ENCODE results near the gene PHLDB2.

PHLDB2 gene

DNA sequence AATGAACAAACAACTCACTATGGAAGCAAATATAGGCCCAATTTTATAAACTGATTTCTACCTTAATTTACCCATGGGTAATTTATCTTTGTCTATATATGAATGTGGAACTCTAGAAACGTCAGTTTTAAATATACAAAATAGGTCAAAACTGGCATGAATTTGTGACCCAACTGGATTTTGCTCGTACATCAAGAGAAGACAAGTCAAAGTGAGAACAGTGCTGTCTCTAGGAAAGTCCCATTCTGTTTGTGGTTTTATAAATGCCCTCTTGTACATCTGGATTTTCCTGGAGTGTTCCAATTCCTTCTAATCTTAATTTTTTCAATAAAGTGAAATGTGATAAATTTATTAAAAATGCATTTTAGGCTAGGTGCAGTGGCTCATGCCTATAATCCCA is 69.5 kb downstream of the PHLDB2 start:
- no peaks in the 10 kb centered on the region for H3K9me3 ChIP-seq (ENCODE audit: control insufficient read depth, low read depth, low read length)
- H3K27ac ChIP-seq (ENCODE audit: low read length) = no peak overlapping the region
- peaks cover 4% of the 10 kb centered on the region for H3K36me3 ChIP-seq (ENCODE audit: control insufficient read depth, low read depth, low read length)
- no peak overlapping the region for H3K9ac ChIP-seq (ENCODE audit: low read length)
- no peak overlapping the region for H3K4me3 ChIP-seq (ENCODE audit: low read length)
- H3K27me3 ChIP-seq (ENCODE audit: control insufficient read depth, insufficient read depth, low read length) = no peaks in the 10 kb centered on the region
- H3K4me1 ChIP-seq (ENCODE audit: control insufficient read depth, low read depth, low read length) = peaks cover 3% of the 10 kb centered on the region

DNA sequence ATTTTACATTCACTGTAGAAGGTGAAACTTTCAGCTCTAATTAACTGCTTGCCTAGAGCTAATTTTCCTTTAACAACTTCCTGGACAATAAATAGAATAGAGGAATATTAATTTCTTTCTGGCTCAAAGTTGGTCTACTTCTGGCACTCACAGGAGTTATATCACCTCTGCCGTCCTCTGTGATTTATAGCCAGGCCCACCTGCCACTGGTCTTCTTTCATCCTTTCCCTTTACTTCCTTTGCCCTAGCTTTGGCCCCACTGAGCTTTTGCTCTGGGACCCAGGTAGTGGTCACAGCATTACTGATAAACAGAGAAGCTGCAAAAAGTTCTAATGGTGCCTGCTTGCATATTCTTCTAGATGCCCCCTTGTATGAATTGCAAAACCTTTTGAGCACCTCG is 70.4 kb downstream of the PHLDB2 start:
- no peak overlapping the region for H3K27ac ChIP-seq (ENCODE audit: low read length)
- H3K4me1 ChIP-seq (ENCODE audit: control insufficient read depth, low read depth, low read length) = peaks cover 3% of the 10 kb centered on the region
- no peak overlapping the region for H3K4me3 ChIP-seq (ENCODE audit: low read length)
- H3K27me3 ChIP-seq (ENCODE audit: control insufficient read depth, insufficient read depth, low read length) = no peaks in the 10 kb centered on the region
- H3K36me3 ChIP-seq (ENCODE audit: control insufficient read depth, low read depth, low read length) = peaks cover under 1% of the 10 kb centered on the region
- H3K9ac ChIP-seq (ENCODE audit: low read length) = no peak overlapping the region
- H3K9me3 ChIP-seq (ENCODE audit: control insufficient read depth, low read depth, low read length) = no peaks in the 10 kb centered on the region

DNA sequence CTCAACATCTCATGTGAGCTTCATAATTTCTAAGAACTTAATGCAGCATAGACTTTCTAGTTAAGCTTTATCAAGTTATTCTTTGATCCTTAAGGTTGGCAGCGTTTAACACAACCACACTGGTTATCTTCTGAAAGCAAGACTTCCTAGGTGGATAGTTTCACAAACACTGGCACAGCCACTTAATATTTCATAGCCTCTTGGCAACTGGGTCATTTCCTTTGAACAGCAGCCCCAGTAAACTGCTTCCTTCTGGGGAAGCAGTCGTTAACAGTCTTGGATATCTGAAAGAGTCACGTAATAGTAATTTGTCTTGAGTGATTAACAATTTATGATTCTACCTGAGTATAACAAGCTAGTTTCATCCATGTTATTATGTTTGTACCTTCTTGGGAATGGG is 73.9 kb downstream of the PHLDB2 start:
- Histone ChIP-seq H3K4me3 (ENCODE audit: low read length) (no peak overlapping the region), H3K4me1 (ENCODE audit: control insufficient read depth, low read depth, low read length) (no peaks in the 10 kb centered on the region), H3K9me3 (ENCODE audit: control insufficient read depth, low read depth, low read length) (no peaks in the 10 kb centered on the region), H3K9ac (ENCODE audit: low read length) (no peak overlapping the region), H3K27me3 (ENCODE audit: control insufficient read depth, insufficient read depth, low read length) (no peaks in the 10 kb centered on the region), H3K36me3 (ENCODE audit: control insufficient read depth, low read depth, low read length) (peaks cover 5% of the 10 kb centered on the region), H3K27ac (ENCODE audit: low read length) (no peak overlapping the region)

DNA sequence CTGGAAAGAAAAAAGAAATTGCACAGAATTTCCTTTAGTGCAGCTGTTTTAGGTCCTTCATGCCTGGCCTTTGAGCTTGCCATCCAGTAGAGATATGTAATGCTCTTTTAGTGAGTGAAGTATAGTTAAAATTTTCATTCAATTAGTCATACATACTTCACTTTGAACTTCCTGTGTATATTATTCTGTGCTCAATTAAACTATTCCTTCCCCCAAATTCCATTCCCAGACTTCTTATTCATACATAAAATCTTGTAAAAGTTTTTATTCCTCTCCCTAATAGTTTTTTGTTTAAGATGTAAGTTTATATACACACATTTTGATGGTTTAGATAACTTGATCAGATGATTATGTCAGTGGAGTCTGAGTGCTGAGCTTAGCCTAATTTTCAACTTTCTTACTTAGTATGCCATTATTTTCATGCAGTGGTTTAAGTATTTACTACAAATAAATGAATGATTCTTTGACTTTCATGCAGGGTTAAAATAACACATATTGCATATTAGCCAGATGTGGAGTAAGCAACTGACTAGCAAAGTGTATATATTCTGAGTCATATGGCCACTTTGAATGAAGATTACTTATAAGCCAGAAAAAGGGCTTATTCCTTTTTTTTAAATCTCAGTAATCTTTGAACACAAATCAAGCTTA is 77.3 kb downstream of the PHLDB2 start:
- H3K27ac ChIP-seq (ENCODE audit: low read length) = no peak overlapping the region
- no peak overlapping the region for H3K4me3 ChIP-seq (ENCODE audit: low read length)
- peaks cover 24% of the 10 kb centered on the region for H3K36me3 ChIP-seq (ENCODE audit: control insufficient read depth, low read depth, low read length)
- no peaks in the 10 kb centered on the region for H3K4me1 ChIP-seq (ENCODE audit: control insufficient read depth, low read depth, low read length)
- H3K27me3 ChIP-seq (ENCODE audit: control insufficient read depth, insufficient read depth, low read length) = no peaks in the 10 kb centered on the region
- no peak overlapping the region for H3K9ac ChIP-seq (ENCODE audit: low read length)
- H3K9me3 ChIP-seq (ENCODE audit: control insufficient read depth, low read depth, low read length) = no peaks in the 10 kb centered on the region

DNA sequence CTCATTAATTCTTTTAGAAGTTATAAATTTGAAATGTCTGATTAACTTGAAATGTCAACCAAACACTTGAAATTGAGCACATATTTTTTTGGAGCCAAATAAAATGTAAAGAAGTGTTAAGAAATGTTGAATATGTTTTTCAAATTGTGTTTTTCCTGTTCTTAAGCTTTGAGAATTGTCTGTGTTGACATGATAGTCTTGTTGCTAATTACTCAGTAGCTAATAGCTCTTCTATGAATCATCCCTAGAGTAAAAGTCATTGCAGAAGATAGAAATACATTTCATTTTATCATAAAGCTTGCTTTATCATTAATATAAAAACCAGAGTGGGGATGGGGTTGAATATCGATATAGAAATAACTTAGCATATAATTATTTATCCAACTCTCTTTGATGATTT is 77.9 kb downstream of the PHLDB2 start:
- no peak overlapping the region for H3K9ac ChIP-seq (ENCODE audit: low read length)
- no peak overlapping the region for H3K27ac ChIP-seq (ENCODE audit: low read length)
- H3K36me3 ChIP-seq (ENCODE audit: control insufficient read depth, low read depth, low read length) = peaks cover 25% of the 10 kb centered on the region
- no peaks in the 10 kb centered on the region for H3K9me3 ChIP-seq (ENCODE audit: control insufficient read depth, low read depth, low read length)
- no peaks in the 10 kb centered on the region for H3K4me1 ChIP-seq (ENCODE audit: control insufficient read depth, low read depth, low read length)
- H3K27me3 ChIP-seq (ENCODE audit: control insufficient read depth, insufficient read depth, low read length) = no peaks in the 10 kb centered on the region
- no peak overlapping the region for H3K4me3 ChIP-seq (ENCODE audit: low read length)

DNA sequence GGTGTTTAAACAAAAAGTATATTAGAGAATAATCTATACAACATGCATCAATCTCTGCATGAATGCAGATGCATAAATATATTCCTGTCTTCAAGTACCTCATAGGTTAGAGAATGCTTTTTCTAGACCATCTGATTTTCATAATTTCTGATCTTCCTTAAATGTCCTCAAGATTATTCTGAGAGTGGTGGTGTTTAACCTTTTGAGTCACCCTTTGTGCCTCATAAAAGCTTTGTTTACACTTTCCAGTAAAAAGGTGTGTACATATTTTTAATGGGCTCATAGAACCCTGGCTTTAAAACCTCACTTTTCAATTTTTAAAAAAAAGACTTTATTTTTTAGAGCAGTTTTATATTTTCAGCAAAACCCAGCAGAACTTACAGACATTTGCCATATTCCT is 78.8 kb downstream of the PHLDB2 start:
- no peak overlapping the region for H3K4me3 ChIP-seq (ENCODE audit: low read length)
- H3K9ac ChIP-seq (ENCODE audit: low read length) = no peak overlapping the region
- H3K4me1 ChIP-seq (ENCODE audit: control insufficient read depth, low read depth, low read length) = no peaks in the 10 kb centered on the region
- H3K27ac ChIP-seq (ENCODE audit: low read length) = no peak overlapping the region
- peaks cover 28% of the 10 kb centered on the region for H3K36me3 ChIP-seq (ENCODE audit: control insufficient read depth, low read depth, low read length)
- H3K9me3 ChIP-seq (ENCODE audit: control insufficient read depth, low read depth, low read length) = no peaks in the 10 kb centered on the region
- no peaks in the 10 kb centered on the region for H3K27me3 ChIP-seq (ENCODE audit: control insufficient read depth, insufficient read depth, low read length)

DNA sequence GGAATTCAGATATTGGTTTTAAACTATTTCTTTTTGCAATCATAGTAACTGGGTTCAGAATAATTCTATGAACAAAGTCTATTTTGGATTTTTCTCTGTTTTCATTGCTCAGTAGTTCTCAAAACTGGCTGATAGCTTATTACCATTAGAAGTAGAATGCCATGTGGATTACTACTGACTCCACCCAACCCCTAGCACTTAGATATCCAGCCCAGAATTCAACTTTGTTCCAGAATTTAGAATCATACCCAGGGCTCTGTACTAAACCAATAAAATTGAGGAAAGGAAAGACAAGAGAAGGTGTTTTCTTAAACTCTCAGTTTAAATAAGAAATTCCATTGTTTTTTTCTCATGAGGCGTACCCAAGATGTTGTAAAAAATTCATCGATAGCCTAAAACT is 80.8 kb downstream of the PHLDB2 start:
- Histone ChIP-seq H3K9ac (ENCODE audit: low read length) (no peak overlapping the region), H3K4me3 (ENCODE audit: low read length) (no peak overlapping the region), H3K36me3 (ENCODE audit: control insufficient read depth, low read depth, low read length) (peaks cover 25% of the 10 kb centered on the region), H3K9me3 (ENCODE audit: control insufficient read depth, low read depth, low read length) (no peaks in the 10 kb centered on the region), H3K27ac (ENCODE audit: low read length) (no peak overlapping the region), H3K4me1 (ENCODE audit: control insufficient read depth, low read depth, low read length) (no peaks in the 10 kb centered on the region), H3K27me3 (ENCODE audit: control insufficient read depth, insufficient read depth, low read length) (no peaks in the 10 kb centered on the region)

DNA sequence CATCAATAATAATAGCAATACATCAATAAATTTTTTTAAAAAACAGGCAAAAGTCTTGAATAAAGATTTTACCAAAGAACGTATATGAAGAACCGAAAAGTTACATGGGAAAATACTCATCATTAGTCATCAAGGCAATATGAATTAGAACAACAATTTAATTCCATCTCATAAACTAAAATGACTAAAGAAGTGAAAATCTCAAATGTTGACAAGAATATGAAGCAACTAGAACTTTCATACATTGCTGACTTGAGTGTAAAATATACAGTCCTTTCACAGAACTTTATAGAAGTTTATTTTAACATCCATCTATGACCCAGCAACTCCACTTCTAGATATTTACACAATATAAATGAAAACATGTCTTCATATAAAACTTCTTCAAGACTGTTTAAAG is 84.5 kb downstream of the PHLDB2 start:
- Histone ChIP-seq H3K9ac (ENCODE audit: low read length) (no peak overlapping the region), H3K36me3 (ENCODE audit: control insufficient read depth, low read depth, low read length) (peaks cover 23% of the 10 kb centered on the region), H3K9me3 (ENCODE audit: control insufficient read depth, low read depth, low read length) (no peaks in the 10 kb centered on the region), H3K4me3 (ENCODE audit: low read length) (no peak overlapping the region), H3K27ac (ENCODE audit: low read length) (no peak overlapping the region), H3K4me1 (ENCODE audit: control insufficient read depth, low read depth, low read length) (no peaks in the 10 kb centered on the region), H3K27me3 (ENCODE audit: control insufficient read depth, insufficient read depth, low read length) (no peaks in the 10 kb centered on the region)

DNA sequence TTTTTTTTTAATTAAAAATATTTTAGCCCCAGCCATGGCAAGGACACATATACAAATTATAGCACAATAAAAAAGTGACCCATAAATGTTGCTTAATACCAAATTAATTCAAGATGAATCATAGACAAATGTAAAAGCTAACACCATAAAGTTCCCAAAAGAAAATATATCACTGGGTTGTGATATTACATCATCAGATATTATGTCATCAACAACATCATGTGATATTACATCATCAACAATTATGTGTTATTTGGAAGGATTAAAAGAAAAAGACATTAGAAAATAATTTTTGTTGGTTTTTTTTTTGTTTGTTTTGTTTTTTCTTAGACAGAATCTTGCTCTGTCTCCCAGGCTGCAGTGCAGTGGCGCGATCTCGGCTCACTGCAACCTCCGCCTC is 85.3 kb downstream of the PHLDB2 start:
- H3K27me3 ChIP-seq (ENCODE audit: control insufficient read depth, insufficient read depth, low read length) = no peaks in the 10 kb centered on the region
- no peak overlapping the region for H3K9ac ChIP-seq (ENCODE audit: low read length)
- H3K4me1 ChIP-seq (ENCODE audit: control insufficient read depth, low read depth, low read length) = no peaks in the 10 kb centered on the region
- H3K27ac ChIP-seq (ENCODE audit: low read length) = no peak overlapping the region
- no peaks in the 10 kb centered on the region for H3K9me3 ChIP-seq (ENCODE audit: control insufficient read depth, low read depth, low read length)
- peaks cover 23% of the 10 kb centered on the region for H3K36me3 ChIP-seq (ENCODE audit: control insufficient read depth, low read depth, low read length)
- H3K4me3 ChIP-seq (ENCODE audit: low read length) = no peak overlapping the region

DNA sequence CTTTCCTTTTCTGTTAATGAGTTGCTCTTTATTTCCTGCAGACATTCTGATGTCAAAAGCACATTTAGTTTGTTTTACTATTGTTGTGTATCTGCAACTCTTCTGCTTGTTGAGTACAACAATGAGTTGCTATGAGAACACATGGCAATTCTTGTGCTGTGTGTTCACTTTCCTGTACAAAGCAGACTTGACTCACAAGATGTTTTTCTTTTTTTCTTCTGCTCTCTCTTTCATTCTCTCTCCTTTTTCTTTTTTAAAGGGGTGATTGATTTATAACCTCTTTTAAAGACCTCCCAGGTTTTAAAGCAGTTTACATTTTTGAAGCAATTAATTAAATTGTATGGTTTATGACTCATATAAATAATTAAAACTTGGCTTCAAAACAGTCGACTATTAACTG is 88.2 kb downstream of the PHLDB2 start:
- H3K4me3 ChIP-seq (ENCODE audit: low read length) = no peak overlapping the region
- H3K9me3 ChIP-seq (ENCODE audit: control insufficient read depth, low read depth, low read length) = no peaks in the 10 kb centered on the region
- H3K9ac ChIP-seq (ENCODE audit: low read length) = no peak overlapping the region
- no peak overlapping the region for H3K27ac ChIP-seq (ENCODE audit: low read length)
- H3K27me3 ChIP-seq (ENCODE audit: control insufficient read depth, insufficient read depth, low read length) = no peaks in the 10 kb centered on the region
- peaks cover 3% of the 10 kb centered on the region for H3K36me3 ChIP-seq (ENCODE audit: control insufficient read depth, low read depth, low read length)
- no peaks in the 10 kb centered on the region for H3K4me1 ChIP-seq (ENCODE audit: control insufficient read depth, low read depth, low read length)

DNA sequence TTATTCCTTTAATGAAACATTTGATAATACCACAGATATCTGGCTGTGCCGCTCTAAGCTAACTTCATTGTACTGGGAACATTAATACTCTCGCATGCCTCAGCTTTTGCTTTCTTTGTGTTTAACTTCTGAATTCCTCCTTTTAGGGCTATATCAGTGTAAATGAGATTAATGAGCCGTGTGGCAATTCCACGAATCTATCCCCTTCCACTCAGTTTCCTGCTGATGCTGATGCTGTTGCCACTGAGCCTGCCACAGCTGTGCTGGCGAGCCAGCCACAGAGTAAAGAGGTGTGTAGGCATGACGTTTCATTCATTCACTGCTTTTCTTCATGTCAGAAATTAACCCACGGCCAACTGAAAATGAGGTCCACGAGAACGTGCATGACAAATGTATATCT is 89.7 kb downstream of the PHLDB2 start:
- H3K27ac ChIP-seq (ENCODE audit: low read length) = no peak overlapping the region
- no peak overlapping the region for H3K9ac ChIP-seq (ENCODE audit: low read length)
- no peaks in the 10 kb centered on the region for H3K36me3 ChIP-seq (ENCODE audit: control insufficient read depth, low read depth, low read length)
- peaks cover 8% of the 10 kb centered on the region for H3K4me1 ChIP-seq (ENCODE audit: control insufficient read depth, low read depth, low read length)
- H3K9me3 ChIP-seq (ENCODE audit: control insufficient read depth, low read depth, low read length) = no peaks in the 10 kb centered on the region
- H3K27me3 ChIP-seq (ENCODE audit: control insufficient read depth, insufficient read depth, low read length) = no peaks in the 10 kb centered on the region
- H3K4me3 ChIP-seq (ENCODE audit: low read length) = no peak overlapping the region

DNA sequence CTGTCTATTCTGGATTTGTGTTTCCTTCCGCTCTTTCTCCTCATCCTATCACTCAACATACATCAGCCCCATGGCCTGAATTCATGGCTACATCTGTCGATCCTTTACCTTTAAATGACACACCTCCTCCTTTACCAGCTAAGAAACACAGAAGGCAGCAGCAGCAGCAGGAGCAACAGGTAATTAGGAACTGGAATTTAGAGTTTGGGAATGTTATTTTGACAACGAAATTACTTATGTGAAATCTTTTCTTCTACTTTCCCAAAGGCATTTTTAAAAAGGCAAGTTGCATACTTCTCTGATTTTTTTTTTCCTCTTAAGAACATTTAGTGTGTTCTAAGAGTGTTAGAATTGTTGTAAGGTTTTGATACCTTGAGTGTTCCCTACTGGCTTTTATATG is 90.6 kb downstream of the PHLDB2 start:
- Histone ChIP-seq H3K36me3 (ENCODE audit: control insufficient read depth, low read depth, low read length) (no peaks in the 10 kb centered on the region), H3K27ac (ENCODE audit: low read length) (no peak overlapping the region), H3K9me3 (ENCODE audit: control insufficient read depth, low read depth, low read length) (no peaks in the 10 kb centered on the region), H3K4me1 (ENCODE audit: control insufficient read depth, low read depth, low read length) (peaks cover 18% of the 10 kb centered on the region), H3K27me3 (ENCODE audit: control insufficient read depth, insufficient read depth, low read length) (no peaks in the 10 kb centered on the region), H3K4me3 (ENCODE audit: low read length) (no peak overlapping the region), H3K9ac (ENCODE audit: low read length) (no peak overlapping the region)
